Trophoblast cell (in vitro differentiated cells and primary cell): ENCODE data around the gene MUTYH.
A peak's percentile ranks its signal among the peaks of the same experiment; 100 is the strongest.

Source experiments
- DNase-seq, 2 donors: peaks; one replicate each; pipeline ENCODE4 v3.0.0-alpha.2; 2016
- H2AFZ ChIP-seq: 2 replicates; pipeline ENCODE4 v1.6.1; 2013; ENCODE audit warnings: low read length, moderate library complexity, mild to moderate bottlenecking; ENCODE audit not compliant: insufficient read depth, poor library complexity
- H2AK5ac ChIP-seq: 2 replicates; pipeline ENCODE4 v1.6.1; 2013; ENCODE audit warnings: mild to moderate bottlenecking, low read length
- H2BK120ac ChIP-seq: 2 replicates; pipeline ENCODE4 v1.6.1; 2013; ENCODE audit warnings: low read length, mild to moderate bottlenecking, moderate library complexity; ENCODE audit not compliant: insufficient read depth, poor library complexity
- H2BK12ac ChIP-seq: 2 replicates; pipeline ENCODE4 v1.6.1; 2013; ENCODE audit warnings: mild to moderate bottlenecking, low read length, moderate library complexity
- H2BK5ac ChIP-seq: 2 replicates; pipeline ENCODE4 v1.6.1; 2013; ENCODE audit warnings: low read length, low read depth, moderate library complexity, mild to moderate bottlenecking; ENCODE audit not compliant: poor library complexity
- H3K14ac ChIP-seq: 2 replicates; pipeline ENCODE4 v1.6.1; 2013; ENCODE audit warnings: mild to moderate bottlenecking, low read length
- H3K18ac ChIP-seq: 2 replicates; pipeline ENCODE4 v1.6.1; 2013; ENCODE audit warnings: mild to moderate bottlenecking, low read length
- H3K23ac ChIP-seq: 2 replicates; pipeline ENCODE4 v1.6.1; 2013; ENCODE audit warnings: low read length
- H3K27ac ChIP-seq: 2 replicates; pipeline ENCODE4 v1.5.1; 2013; ENCODE audit warnings: low read depth, mild to moderate bottlenecking, inconsistent platforms, low read length, moderate library complexity
- H3K27me3 ChIP-seq: 2 replicates; pipeline ENCODE4 v1.6.1; 2013; ENCODE audit warnings: inconsistent platforms, mild to moderate bottlenecking, low read length, moderate library complexity; ENCODE audit not compliant: insufficient read depth
- H3K36me3 ChIP-seq, 2 experiments: 1 replicate in 1 of 2; 2 replicates in 1 of 2; pipeline ENCODE4 v1.6.1; 2013; ENCODE audit warnings: low read length in 2 of 2, mild to moderate bottlenecking in 2 of 2, moderate library complexity in 1 of 2; ENCODE audit not compliant: insufficient read depth in 2 of 2, control insufficient read depth in 1 of 2
- H3K4ac ChIP-seq: 2 replicates; pipeline ENCODE4 v1.6.1; 2013; ENCODE audit warnings: low read depth, mild to moderate bottlenecking, low read length, moderate library complexity
- H3K4me1 ChIP-seq, 2 experiments: 1 replicate in 1 of 2; 2 replicates in 1 of 2; pipeline ENCODE4 v1.6.1; 2013; ENCODE audit warnings: low read length in 2 of 2, mild to moderate bottlenecking in 2 of 2, moderate library complexity in 1 of 2; ENCODE audit not compliant: insufficient read depth in 2 of 2, control insufficient read depth in 1 of 2
- H3K4me2 ChIP-seq: 2 replicates; pipeline ENCODE4 v1.6.1; 2013; ENCODE audit warnings: inconsistent platforms, mild to moderate bottlenecking, low read length, moderate library complexity
- H3K4me3 ChIP-seq: 2 replicates; pipeline ENCODE4 v1.5.1; 2013; ENCODE audit warnings: mild to moderate bottlenecking, low read depth, low read length, inconsistent platforms
- H3K79me1 ChIP-seq: one replicate; pipeline ENCODE4 v1.6.1; 2013; ENCODE audit warnings: low read length
- H3K79me2 ChIP-seq: 2 replicates; pipeline ENCODE4 v1.6.1; 2013; ENCODE audit warnings: low read length, mild to moderate bottlenecking; ENCODE audit not compliant: control insufficient read depth, insufficient read depth, poor library complexity
- H3K9ac ChIP-seq: 2 replicates; pipeline ENCODE4 v1.6.1; 2013; ENCODE audit warnings: mild to moderate bottlenecking, low read length
- H3K9me3 ChIP-seq: 2 replicates; pipeline ENCODE4 v1.6.1; 2013; ENCODE audit warnings: low read depth, mild to moderate bottlenecking, control low read depth, inconsistent platforms, low read length; ENCODE audit not compliant: insufficient read depth
- H4K12ac ChIP-seq: 2 replicates; pipeline ENCODE4 v1.6.1; 2013; ENCODE audit warnings: low read depth, mild to moderate bottlenecking, low read length, moderate library complexity
- H4K8ac ChIP-seq: 2 replicates; pipeline ENCODE4 v1.6.1; 2013; ENCODE audit warnings: low read depth, mild to moderate bottlenecking, low read length, moderate library complexity
- H4K91ac ChIP-seq: one replicate; pipeline ENCODE4 v1.6.1; 2013; ENCODE audit warnings: low read depth, mild to moderate bottlenecking, low read length, moderate library complexity
- WGBS: extraction: QIAGEN DNeasy Blood & Tissue Kit; methylation state at CpG from one replicate; pipeline ENCODE4 v1.1.7; 2013; ENCODE audit warnings: missing lambda C conversion rate; ENCODE audit not compliant: insufficient read length, insufficient coverage; ENCODE audit errors: extremely low coverage; 5-methylcytosine and 5-hydroxymethylcytosine counted together

Gene MUTYH

DNA sequence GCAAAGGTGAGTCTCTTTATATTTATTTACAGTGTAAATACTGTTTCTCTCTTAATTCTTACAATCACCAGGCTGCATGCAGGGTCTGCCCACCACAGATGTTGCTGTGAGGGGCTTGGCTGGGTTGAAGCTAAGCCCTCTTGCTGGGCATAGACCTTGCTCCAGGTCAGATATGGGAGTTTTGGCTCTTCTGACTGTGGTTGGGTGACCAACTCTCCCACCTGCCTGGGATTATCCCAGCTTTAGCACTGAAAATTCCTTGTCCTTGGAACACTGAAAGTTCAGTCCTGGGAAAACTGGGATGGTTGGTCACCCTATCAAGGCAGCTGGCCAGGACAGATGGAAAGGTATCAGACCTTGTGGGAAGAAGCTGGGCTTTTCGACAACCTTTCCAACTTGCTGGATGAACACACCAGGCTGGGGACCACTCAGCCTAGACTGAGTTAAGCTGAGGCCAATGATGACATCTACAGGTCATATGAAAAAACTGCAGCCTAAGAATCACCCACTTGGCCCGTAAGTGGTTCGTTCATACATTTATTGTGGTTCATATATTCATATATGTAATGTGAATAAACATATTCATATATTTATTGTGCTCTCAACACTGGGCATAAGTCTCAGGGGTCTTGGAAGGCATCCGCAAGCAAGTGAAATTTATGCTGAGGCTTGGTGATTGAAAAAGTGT is 40.1 kb downstream of the MUTYH start:
- no peak overlapping the region for H2AFZ ChIP-seq
- H3K27me3 ChIP-seq = no peaks in the 10 kb centered on the region
- no CpG with 5 or more reads among the region's 4 CpGs for WGBS
- peak; percentile 42 to 77 for DNase-seq
- H3K79me2 ChIP-seq = peaks cover 8% of the 10 kb centered on the region
- H4K8ac ChIP-seq = no peak overlapping the region
- H4K12ac ChIP-seq = no peak overlapping the region
- H2BK120ac ChIP-seq = no peak overlapping the region
- H3K79me1 ChIP-seq = peaks cover 11% of the 10 kb centered on the region
- H3K14ac ChIP-seq = no peak overlapping the region
- H3K9me3 ChIP-seq = no peaks in the 10 kb centered on the region
- H3K27ac ChIP-seq = no peak overlapping the region
- H3K4me2 ChIP-seq = no peak overlapping the region
- H3K36me3 ChIP-seq = no peaks in the 10 kb centered on the region
- no peak overlapping the region for H4K91ac ChIP-seq
- H3K4ac ChIP-seq = no peak overlapping the region
- H3K18ac ChIP-seq = no peak overlapping the region
- H2AK5ac ChIP-seq = no peak overlapping the region
- no peak overlapping the region for H3K9ac ChIP-seq
- H3K4me1 ChIP-seq = peaks cover 6% of the 10 kb centered on the region in 2 experiments
- no peak overlapping the region for H2BK5ac ChIP-seq
- no peak overlapping the region for H3K4me3 ChIP-seq
- H3K23ac ChIP-seq = no peak overlapping the region
- H2BK12ac ChIP-seq = no peak overlapping the region

DNA sequence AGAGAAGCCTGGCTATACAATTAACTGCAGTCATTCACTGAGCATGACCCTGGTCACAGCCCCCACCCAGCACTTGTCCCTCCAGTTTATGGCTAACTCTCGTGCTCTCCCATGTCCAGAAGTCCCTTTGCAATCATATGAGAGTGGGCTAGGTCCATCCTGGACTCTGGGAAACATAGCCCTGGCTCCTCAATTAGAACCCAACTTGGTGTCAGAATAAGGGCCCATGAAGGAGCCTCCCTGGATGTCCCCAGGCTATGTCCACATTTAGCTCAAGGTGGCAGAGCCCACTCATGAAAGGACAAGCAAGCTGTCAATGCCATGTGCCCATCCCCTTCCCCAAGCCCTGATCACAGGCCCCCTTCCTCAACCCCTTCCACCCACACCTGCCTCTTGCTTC is 40.9 kb downstream of the MUTYH start:
- Histone ChIP-seq H3K79me2 (peaks cover 8% of the 10 kb centered on the region), H3K79me1 (peaks cover 10% of the 10 kb centered on the region), H2AK5ac (no peak overlapping the region), H3K18ac (no peak overlapping the region), H3K23ac (no peak overlapping the region), H3K4ac (no peak overlapping the region), H3K9ac (no peak overlapping the region), H3K4me2 (no peak overlapping the region), H4K12ac (no peak overlapping the region), H3K27ac (no peak overlapping the region), H3K4me3 (no peak overlapping the region), H3K27me3 (no peaks in the 10 kb centered on the region), H3K9me3 (no peaks in the 10 kb centered on the region), H3K4me1 (peaks cover 3 to 5% of the 10 kb centered on the region in 2 experiments), H2AFZ (no peak overlapping the region), H2BK120ac (no peak overlapping the region), H3K36me3 (no peaks in the 10 kb centered on the region), H2BK12ac (no peak overlapping the region), H2BK5ac (no peak overlapping the region), H4K91ac (no peak overlapping the region), H3K14ac (no peak overlapping the region), H4K8ac (no peak overlapping the region)
- WGBS = no CpG with 5 or more reads among the region's 1 CpG
- DNase-seq = no peak

DNA sequence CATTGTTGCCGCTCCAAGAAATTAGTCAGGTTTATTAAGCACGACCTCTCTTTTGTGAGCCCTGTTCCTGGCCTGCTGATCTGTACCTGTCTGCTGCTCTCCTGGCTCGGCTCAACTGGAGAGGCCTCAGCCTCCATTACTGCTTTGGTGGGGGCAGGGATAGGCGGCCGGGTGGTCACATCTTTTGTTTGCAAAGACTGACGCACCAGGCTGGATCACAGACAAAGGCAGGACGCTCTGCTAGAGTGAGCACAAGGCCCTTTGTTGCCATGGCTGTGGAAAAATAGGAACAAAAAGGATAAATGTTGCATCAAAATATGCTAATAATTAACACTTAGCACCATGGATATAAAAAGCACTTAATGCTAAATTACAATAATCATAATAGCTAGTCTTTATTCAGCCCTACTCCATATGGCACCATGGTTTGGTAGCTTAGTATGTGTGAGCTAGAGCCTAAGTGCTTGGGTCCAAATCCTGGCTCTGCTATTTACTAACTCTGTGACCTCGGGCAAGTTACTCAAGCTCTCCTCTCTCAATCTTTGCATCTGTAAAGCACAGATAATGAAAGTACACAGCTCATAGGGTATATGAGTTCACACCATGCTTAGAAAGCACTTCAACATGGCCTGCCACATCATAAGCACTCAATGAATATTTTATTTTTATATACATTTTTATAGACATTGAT is 42.4 kb downstream of the MUTYH start:
- no peak overlapping the region for H3K4me3 ChIP-seq
- no peak overlapping the region for H3K23ac ChIP-seq
- DNase-seq = no peak
- no peak overlapping the region for H4K12ac ChIP-seq
- no peak overlapping the region for H3K4me2 ChIP-seq
- no peak overlapping the region for H2AK5ac ChIP-seq
- no peak overlapping the region for H4K91ac ChIP-seq
- no peaks in the 10 kb centered on the region for H3K27me3 ChIP-seq
- H3K9me3 ChIP-seq = no peaks in the 10 kb centered on the region
- H3K27ac ChIP-seq = no peak overlapping the region
- no peaks in the 10 kb centered on the region for H3K79me1 ChIP-seq
- no peaks in the 10 kb centered on the region for H3K4me1 ChIP-seq
- H2BK5ac ChIP-seq = no peak overlapping the region
- no CpG with 5 or more reads among the region's 8 CpGs for WGBS
- H4K8ac ChIP-seq = no peak overlapping the region
- no peak overlapping the region for H2BK12ac ChIP-seq
- no peaks in the 10 kb centered on the region for H3K36me3 ChIP-seq
- H3K18ac ChIP-seq = no peak overlapping the region
- no peaks in the 10 kb centered on the region for H3K79me2 ChIP-seq
- no peak overlapping the region for H2AFZ ChIP-seq
- no peak overlapping the region for H3K9ac ChIP-seq
- no peak overlapping the region for H3K14ac ChIP-seq
- no peak overlapping the region for H2BK120ac ChIP-seq
- H3K4ac ChIP-seq = no peak overlapping the region

DNA sequence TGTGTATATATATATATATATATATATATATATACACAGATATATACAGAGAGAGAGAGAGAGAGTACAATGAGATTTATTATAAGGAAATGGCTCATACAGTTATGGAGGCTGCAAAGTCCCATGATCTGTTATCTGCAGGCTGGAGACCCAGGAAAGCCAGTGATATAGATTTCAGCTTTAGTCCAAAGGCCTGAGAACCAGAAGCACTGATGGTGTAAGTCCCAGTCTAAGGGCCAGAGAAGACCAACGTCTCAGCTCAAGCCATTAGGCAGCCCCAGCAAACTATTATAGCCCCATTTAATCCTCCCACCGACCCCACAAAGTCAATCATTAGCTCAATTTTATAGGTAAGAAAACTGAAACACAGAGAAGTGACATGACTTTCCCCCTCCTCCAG is 48.5 kb downstream of the MUTYH start:
- H3K14ac ChIP-seq = no peak overlapping the region
- H3K4me3 ChIP-seq = no peak overlapping the region
- WGBS = no CpG with 5 or more reads among the region's 2 CpGs
- no peak overlapping the region for H3K4ac ChIP-seq
- H3K9me3 ChIP-seq = no peaks in the 10 kb centered on the region
- no peak overlapping the region for H3K18ac ChIP-seq
- no peak overlapping the region for H2BK12ac ChIP-seq
- no peaks in the 10 kb centered on the region for H3K79me1 ChIP-seq
- H2BK120ac ChIP-seq = no peak overlapping the region
- no peak overlapping the region for H4K8ac ChIP-seq
- H4K91ac ChIP-seq = no peak overlapping the region
- no peak for DNase-seq
- H3K27ac ChIP-seq = no peak overlapping the region
- no peaks in the 10 kb centered on the region for H3K79me2 ChIP-seq
- no peak overlapping the region for H3K4me2 ChIP-seq
- H3K23ac ChIP-seq = no peak overlapping the region
- H3K4me1 ChIP-seq = no peaks in the 10 kb centered on the region
- no peaks in the 10 kb centered on the region for H3K27me3 ChIP-seq
- no peak overlapping the region for H2AFZ ChIP-seq
- H3K36me3 ChIP-seq = no peaks in the 10 kb centered on the region
- no peak overlapping the region for H2BK5ac ChIP-seq
- H2AK5ac ChIP-seq = no peak overlapping the region
- H4K12ac ChIP-seq = no peak overlapping the region
- H3K9ac ChIP-seq = no peak overlapping the region
